CD4-positive, alpha-beta T cell treated with Interleukin-6 at 100 ng/mL for 8 hours (primary cell): Measurements from ENCODE around the gene KRTAP10-5.
"Not testable (repeated sequence)": the region's sequence is repeated elsewhere in the genome, so short reads cannot be mapped to it uniquely, and the experiment has no call there.

Source experiments
- DNase-seq: peaks from one replicate; pipeline ENCODE4 v3.0.0-alpha.2; 2020; ENCODE audit warnings: mixed read lengths, low spot score

Gene KRTAP10-5

DNA sequence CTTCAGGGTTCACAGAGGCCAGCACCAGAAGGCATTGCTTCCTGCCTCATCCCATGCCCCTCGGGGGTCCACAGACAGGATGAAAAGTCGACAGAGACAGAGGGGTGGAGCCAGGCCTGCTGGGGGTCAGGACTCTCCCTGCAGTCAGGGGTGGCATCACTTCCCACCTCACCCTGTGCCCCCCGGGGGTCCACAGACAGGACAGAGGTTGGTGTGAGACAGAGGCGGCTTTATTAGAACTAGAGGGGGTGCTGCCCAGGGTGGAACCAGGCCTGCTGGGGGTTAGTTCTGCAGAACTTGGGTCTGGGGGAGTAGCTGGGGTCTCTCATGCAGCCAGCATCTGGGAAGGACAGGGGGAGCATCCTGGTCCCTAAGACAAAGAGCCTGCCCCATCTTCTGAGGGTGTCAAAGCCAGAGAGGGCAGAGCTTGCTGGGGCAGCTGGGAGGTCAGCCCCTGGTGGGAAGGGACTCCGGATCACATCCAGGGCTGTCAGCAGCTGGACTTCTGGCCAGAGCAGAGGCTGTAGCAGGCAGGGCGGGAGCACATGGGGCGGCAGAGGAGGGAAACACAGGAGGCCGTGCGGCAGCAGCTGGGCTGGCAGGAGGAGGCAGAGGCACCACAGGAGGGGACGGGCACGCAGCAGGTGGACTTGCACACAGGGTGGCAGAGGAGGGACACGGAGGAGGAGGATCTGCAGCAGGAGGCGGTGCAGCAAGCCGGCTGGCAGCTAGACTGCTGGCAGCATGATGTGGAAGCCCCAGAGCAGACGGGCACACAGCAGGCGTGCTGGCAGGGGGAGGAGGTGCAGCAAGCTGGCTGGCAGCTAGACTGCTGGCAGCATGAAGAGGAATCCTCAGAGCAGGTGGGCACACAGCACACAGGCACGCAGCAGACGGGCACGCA, 10.7 kb upstream of the KRTAP10-5 start:
- not testable (repeated sequence) for DNase-seq

DNA sequence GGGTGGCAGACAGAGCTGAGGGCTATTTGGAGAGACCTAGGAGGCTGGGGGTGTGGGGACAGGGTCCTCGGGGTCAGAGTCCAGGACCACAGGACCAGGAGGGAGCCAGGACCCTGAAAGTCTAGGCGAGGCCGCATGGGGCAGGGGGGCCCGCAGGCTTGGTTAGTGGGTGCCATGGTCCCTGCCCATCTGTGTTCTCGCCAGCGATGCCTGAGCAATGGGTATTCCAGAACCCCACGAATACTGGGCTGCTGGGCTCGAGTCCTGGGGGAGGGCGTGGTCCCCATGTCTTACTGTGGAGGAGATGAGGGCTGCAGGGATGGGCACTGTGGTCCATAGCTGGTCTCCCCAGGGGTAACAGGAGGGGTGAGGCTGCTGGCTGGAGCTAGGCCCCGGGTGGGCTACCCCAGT, 9.9 kb upstream of the KRTAP10-5 start:
- DNase-seq, result no peak

DNA sequence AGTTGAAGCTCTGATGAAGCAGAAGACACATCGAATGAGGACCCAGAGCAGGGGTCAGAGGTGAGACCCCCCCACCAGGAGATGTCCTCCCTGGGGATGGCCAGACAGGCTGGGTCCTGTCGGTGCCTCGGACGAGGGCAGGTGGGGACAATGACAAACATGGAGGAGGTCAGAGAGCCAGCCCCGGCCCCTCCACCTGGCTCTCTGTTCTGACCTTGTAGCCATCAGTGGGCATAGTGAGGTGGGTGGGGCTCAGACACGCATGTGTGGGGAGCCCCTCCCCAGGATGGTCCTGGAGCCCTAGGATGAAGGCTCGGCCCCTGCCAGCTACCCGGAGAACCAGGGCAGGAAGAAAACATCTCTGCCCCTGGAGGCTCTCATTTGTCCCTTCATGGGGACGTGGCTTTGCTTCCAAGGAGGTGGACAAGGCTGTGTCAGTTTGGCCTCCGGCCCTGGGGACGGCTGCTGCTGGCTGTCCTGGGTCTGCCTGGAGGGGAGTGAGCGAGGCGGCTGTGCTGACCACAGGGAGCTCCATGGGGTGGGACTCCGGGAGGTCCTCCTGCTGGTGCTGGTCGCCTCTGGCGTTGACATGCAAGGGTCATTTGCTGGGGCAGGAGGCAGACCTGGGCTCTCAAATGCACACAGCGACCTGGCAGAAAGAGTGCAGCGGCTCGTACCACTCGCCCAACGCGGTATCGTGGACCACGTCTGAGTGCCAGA, 9.3 kb upstream of the KRTAP10-5 start:
- DNase-seq, result no peak

DNA sequence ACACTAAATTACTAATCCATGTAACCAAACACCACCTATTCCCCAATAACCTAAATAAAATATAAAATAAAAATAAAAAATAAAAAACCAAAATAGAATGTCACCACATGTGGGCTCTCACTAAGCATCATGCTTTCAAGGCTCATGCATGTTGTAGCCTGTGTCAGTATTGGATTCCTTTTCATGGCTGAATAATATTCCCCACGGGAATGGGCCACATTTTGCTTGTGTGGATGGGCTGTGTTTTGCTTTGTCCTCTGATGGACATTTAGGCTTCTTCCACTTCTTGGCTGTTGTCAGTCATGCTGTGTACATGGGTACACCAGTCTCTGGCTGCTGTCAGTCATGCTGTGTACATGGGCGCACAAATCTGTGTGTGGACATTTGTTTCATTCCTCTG, 8.7 kb upstream of the KRTAP10-5 start:
- no peak for DNase-seq

DNA sequence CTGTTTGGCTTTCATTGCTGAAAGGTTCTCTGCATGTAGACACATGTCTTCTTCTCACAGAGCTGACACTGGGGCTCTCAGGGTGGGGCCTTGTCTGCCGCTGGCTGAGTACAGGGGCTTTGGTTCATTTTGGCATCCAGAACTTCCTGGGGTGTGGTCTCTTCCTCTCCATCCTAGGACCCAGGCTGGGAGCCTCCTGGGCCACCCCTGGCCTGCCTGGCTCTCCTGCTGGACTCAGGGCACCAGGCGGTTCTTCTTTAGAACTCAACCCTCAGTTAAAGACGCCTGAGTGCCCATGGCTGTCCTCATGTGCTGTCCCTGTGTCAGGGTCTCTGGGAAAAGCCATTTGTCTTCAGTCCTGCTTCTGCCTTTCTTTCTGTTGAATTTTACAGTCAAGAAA, 5.5 kb upstream of the KRTAP10-5 start:
- no peak for DNase-seq

DNA sequence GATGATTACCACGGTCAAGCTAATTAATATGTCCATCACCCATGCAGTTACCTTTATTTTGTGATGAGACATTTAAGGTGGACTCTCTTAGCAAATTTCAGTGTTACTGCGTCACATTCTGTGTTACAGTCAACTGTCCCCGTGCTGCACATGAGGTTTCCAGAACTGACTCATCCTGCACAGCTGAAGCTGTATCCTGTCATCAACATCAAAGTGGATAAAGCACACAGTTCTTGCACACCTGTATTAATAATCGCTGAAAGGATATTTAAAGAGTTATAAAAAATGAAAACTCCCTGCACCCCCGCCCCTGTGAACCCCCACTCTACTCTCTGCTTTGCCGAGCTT, 3.4 kb upstream of the KRTAP10-5 start:
- DNase-seq, result no peak

DNA sequence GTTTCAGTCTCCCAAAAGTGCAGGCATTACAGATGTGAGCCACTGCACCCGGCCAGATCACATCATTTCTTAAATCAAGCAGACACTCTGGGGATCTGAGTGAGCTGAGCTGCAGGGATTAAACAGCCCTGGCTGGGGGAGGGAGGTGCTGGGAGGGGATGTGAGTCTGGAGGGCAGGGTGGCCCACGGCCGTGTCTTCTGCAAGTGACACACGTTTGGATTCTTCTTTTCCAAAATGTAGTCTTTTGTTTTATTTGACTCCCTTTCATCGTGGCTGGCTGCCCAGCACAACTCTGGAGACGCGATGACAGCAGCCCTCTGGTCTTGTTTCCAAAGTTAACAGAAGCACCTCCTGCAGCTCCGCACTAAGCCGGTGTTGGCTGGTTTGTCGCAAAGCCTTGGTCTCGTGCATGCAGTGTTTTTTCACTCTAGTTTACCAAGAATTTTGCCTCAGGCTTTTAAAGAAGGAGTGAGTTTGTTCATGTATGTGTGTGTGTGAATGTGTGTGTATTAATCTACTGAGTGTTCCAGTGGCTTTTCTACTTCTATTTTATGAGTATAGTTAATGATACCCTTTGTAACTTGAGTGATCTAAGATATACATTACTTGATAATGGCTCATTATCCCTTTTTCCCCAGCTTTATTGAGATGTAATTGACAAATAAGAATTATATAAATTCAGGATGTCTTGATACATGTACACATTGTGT, 2.8 kb upstream of the KRTAP10-5 start:
- DNase-seq, result no peak

DNA sequence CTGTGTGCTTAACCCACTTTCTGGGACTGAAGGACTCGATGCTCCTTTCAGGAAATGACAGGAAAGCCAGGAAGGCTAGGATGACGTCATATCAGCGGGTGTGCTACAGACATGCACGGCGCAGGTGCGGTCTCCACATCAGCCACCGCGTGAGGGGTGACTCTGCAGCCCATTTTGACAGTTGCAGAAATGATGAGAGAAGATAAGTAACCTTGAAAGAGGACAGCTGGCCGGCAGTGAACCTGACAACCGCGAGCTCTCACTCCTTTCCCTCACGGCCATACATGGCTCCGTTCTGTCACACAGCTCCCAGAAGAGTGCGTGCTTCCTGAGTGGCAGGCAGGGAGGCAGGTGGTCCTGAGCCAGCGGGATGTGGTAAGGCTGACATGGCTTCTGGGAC, 1.7 kb upstream of the KRTAP10-5 start:
- no peak for DNase-seq

DNA sequence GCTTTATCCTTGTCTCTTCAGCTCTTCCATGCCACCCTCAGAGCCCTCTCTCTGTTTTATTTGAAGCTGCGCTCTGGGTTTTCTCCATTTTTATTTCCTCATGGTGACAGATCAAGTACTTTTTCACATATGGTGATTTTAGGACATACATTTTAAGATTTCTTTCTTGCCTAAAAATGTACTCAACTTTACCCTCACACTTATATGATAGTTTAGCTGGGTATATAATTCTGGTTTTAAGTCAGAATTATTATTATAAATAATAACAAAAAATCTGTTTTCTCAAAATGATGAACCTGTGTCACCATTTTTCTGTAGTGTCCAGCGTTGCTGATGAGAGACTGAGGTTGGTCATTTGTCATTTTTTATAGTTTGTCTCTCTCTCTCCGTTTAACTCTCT, 754 bp upstream of the KRTAP10-5 start:
- DNase-seq, result no peak

DNA sequence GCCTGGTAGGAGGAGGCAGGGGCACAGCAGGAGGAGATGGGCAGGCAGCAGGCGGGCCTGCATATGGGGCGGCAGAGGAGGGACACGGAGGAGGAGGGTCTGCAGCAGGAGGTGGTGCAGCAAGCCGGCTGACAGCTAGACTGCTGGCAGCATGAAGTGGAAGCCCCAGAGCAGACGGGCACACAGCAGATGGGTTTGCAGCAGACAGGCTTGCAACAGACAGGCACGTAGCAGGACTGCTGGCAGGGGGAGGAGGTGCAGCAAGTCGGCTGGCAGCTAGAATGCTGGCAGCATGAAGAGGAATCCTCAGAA, 615 bp downstream of the KRTAP10-5 start:
- no peak for DNase-seq

DNA sequence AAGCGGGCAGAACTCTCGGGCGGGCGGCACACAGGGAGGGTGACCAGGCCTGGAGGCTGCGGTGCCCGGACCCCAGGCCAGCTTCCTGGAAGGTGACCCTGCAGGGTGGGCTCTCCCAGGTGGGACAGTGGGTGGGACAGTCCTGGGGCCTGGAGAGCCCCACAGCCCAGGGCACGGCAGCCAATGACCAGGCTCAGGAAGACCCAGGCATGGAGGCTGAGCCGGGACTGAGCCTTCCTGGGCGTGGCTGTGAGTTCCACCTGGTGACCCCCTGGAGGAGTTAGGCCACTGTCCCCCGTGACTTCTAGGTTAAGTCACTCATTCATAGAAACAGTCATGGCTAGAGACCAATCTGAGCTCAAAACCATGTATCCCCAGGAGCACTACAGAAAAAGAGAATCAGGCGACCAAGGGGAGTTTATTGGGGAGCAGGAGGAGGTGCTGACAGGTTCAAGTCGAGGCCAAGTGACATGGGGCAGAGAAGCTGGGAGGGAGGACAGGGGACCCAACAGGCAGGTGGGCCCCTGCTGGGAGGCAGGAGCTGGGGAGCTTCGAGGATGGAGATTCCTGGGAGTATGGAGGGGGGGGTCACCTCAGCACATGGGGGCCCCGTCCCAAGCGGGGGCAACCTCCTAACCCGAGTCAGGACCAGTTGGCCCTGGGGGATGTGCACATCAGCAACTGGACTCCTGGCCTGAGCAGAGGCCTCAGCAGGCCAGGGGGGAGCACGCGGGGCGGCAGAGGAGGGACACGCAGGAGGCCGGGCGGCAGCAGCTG, 1.2 kb downstream of the KRTAP10-5 start:
- DNase-seq, result no peak

DNA sequence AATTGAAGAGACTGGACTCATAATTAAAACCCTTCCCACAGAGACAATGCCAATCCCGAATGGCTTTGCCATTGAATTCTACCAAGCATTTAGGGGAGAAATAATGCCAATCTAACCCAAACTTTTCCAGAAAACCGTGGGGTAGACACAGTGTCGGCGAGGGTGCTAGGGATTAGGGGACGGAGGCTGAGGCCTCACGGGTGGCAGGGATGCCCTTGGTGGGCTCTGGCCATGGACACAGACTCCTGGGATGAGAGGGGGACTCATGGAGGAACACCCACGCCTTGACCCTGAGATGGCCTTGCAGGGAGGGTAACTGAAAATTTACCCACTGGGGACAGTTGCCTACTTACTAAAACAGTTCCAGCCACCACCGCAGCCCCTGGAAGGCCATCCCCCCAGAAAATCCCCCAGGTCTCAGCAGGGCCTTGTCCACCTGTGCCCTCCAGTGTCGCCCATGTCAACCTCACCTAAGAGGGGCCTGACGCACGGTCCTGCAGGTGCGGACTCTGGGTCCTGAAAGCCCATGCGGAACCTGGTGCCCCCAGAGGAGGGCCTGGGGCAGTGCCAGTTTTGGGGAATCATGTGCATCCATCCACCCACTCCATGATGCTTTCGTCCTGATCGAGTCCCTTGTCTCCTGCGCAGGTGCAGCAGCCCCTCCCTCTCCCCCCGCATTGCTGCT, 1.9 kb downstream of the KRTAP10-5 start:
- no peak for DNase-seq

DNA sequence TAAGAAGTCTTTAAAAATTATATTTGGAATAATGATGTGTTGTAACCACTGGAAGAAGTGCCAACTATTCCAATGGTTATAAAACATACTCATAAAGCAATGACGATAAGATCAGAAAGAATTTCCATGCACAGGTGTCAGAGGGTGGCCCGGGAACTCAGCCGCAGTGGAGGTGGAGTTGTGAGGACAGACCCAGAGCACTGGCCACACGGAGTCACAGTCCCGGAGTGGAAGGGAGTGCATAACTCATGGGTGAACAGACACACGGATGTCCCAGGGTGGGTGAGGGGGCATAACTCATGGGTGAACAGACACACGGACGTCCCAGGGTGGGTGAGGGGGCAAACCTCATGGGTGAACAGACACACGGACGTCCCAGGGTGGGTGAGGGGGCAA, 4.4 kb downstream of the KRTAP10-5 start:
- DNase-seq, result no peak

DNA sequence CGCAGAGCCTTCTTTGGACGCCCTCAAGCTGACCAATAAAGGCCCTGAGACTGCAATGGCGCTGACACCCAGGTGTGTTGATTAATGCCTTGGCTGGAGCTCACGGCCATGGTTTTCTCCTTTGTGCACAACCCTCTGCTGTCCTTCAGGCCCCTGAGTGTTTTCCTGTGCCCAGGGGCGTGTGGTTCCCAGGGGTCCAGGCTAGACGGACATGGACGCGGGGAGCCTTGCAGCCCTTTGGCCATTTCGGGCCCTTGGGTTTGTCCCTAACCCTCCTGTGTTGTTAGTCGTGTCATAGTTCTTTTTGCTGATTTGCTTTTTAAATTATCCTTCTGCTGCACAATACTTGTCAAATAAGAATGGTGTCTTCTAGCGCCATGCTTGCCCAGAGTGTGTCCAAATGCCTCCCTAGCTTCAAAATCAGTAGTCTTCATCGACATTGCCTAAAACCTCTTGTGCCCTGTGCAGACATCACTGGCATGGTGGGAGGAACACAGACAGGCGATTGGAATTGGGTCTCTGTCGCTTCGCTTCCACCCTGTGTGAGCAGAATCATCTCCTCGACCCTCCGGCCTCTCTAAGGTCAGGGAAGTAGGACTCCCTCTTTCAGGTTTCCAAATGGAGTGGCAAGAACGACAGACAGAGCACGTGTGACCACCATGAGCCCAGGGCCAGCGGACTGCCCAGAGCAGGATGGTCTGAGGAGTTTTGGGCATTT, 4.9 kb downstream of the KRTAP10-5 start:
- no peak for DNase-seq

DNA sequence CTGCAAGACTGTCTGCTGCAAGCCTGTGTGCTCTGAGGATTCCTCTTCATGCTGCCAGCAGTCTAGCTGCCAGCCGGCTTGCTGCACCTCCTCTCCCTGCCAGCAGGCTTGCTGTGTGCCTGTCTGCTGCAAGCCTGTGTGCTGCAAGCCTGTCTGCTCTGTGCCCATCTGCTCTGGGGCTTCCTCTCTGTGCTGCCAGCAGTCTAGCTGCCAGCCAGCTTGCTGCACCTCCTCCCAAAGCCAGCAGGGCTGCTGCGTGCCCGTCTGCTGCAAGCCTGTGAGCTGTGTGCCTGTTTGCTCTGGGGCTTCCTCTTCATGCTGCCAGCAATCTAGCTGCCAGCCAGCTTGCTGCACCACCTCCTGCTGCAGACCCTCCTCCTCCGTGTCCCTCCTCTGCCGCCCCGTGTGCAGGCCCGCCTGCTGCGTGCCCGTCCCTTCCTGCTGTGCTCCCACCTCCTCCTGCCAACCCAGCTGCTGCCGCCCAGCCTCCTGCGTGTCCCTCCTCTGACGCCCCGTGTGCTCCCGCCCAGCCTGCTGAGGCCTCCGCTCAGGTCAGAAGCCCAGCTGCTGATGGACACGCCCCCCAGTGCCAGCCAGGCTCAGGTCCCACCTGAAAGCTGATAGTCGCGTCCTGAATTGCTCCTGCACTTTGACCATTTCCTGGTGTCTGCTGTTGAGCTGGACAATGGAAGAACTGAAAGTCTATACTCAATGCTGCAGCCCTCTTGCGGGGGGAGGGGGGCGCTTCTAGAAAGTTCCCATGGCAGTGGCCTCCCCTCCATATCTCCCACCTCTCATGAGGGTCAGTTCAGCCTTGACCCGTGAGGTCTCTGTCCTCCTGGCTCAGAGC, 5.7 kb downstream of the KRTAP10-5 start:
- no peak for DNase-seq

DNA sequence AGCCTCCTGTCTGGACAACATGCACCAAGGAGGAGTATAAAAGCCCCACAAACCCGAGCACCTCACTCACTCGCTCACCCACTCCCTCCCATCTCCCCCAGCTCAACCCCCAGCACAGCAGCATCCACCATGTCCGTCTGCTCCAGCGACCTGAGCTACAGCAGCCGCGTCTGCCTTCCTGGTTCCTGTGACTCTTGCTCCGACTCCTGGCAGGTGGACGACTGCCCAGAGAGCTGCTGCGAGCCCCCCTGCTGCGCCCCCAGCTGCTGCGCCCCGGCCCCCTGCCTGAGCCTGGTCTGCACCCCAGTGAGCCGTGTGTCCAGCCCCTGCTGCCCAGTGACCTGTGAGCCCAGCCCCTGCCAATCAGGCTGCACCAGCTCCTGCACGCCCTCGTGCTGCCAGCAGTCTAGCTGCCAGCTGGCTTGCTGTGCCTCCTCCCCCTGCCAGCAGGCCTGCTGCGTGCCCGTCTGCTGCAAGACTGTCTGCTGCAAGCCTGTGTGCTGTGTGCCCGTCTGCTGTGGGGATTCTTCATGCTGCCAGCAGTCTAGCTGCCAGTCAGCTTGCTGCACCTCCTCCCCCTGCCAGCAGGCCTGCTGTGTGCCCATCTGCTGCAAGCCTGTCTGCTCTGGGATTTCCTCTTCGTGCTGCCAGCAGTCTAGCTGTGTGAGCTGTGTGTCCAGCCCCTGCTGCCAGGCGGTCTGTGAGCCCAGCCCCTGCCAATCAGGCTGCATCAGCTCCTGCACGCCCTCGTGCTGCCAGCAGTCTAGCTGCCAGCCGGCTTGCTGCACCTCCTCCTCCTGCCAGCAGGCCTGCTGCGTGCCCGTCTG, 6.6 kb downstream of the KRTAP10-5 start, which contains the start of gene KRTAP10-4:
Gene KRTAP10-4 (plus strand): TSS at position 100 of the 827 bp plus-strand sequence. CDS start 30 bp downstream, at position 130.
- DNase-seq, result not testable (repeated sequence)

DNA sequence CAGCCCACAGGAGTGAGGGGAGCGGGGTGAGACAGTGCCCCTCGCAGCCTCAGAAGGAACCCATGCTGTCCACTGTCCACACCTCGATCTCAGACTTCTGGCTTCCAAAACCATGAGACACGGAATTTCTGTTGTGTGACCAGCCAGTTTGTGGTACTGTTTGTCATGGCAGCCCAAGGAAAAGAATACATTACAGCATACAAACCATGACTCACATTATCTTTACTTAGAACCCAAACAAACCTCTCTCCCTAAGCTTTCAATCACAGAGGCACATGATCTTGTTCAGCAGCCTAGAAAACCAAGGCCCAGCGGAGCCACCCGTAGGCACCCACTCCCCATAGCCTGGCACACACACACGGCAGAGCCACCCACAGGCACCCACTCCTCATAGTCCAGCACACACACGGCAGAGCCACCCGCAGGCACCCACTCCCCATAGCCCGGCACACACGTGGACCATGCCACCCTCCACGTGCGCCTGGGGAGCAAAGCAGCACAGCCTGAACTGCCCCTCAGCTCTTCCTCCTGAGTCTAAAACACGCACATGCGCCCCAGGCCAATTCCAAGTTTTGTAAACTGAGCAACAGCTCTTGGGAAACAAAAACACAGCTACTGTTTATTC, 7.3 kb downstream of the KRTAP10-5 start:
- DNase-seq, result no peak
